SK-N-MC (cell line): ENCODE measurements around the gene FGF12.

Source experiments
- DNase-seq: peaks from one replicate; pipeline ENCODE4 v3.0.0-alpha.2; 2011; ENCODE audit warnings: low read depth, low spot score
- H3K27ac ChIP-seq: fragments of 200-600 bp; sonication (generic); 2 replicates; pipeline ENCODE4 v1.5.1; 2016; ENCODE audit warnings: mixed run types
- H3K36me3 ChIP-seq: fragments of 200-600 bp; sonication (generic); 2 replicates; pipeline ENCODE4 v1.6.1; 2017; ENCODE audit warnings: antibody characterized with exemption, low read length, mixed read lengths; ENCODE audit not compliant: insufficient read depth
- H3K4me3 ChIP-seq: fragments of 200-600 bp; sonication (generic); 2 replicates; pipeline ENCODE4 v1.5.1; 2016
- H3K9ac ChIP-seq: fragments of 200-600 bp; sonication (generic); 2 replicates; pipeline ENCODE4 v1.8.0; 2017; ENCODE audit warnings: mixed run types, mixed read lengths; ENCODE audit not compliant: insufficient read length
- H3K9me3 ChIP-seq: fragments of 200-600 bp; sonication (generic); 2 replicates; pipeline ENCODE4 v1.6.1; 2017; ENCODE audit warnings: low read depth, mild to moderate bottlenecking, antibody characterized with exemption, low read length, moderate library complexity, mixed read lengths
- EZH2 ChIP-seq: fragments of 200-600 bp; sonication (generic); IDR thresholded peaks from one replicate; pipeline ENCODE4 v1.6.1; 2017; ENCODE audit warnings: antibody characterized with exemption
- FOXP2 ChIP-seq: optimal IDR thresholded peaks from 2 replicates; pipeline ENCODE3; 2011; ENCODE audit warnings: mild to moderate bottlenecking, moderate library complexity; ENCODE audit not compliant: insufficient read depth; ENCODE audit errors: extremely low read length, control extremely low read depth
- POLR2AphosphoS5 ChIP-seq: IDR thresholded peaks from 2 replicates; pipeline ENCODE4 v1.6.1; 2012; ENCODE audit warnings: mild to moderate bottlenecking, low read depth, low read length, borderline replicate concordance

The FGF12 gene

DNA sequence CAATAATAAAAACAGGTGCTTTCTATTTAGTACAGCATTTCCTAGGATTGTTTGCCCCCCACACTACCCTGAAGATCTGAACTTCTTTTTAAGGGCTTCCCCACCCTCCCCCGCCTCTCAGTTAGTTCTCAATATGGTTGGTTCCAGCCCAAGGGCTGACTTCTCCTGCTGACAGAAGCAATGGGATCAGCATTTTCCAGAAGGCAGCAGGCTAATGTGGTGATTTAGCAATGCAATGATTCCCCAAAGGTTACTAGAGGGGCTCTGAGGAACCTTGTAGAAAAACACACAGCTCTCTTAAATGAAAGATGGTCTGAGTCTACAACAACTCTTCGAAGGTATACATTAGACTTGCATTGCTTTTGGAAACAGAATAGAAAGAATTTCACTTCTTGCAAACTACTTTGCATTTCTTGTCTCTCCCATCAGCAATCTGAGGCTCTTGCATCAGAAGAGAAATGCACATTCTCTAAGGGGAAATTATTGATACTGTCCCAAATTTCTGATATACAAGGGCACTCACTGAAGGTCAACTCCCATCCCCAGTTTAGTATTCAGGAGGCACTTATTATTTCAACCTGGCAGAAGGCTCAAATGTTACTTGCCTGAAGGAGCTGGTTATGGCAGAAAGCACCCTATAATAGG lies 30.3 kb downstream of the FGF12 start:
- Histone ChIP-seq H3K27ac (no peak overlapping the region), H3K4me3 (no peak overlapping the region), H3K9me3 (no peaks in the 10 kb centered on the region), H3K9ac (no peak overlapping the region), H3K36me3 (no peaks in the 10 kb centered on the region)
- TF ChIP-seq FOXP2 (no peak), POLR2AphosphoS5 (no peak), EZH2 (no peak)
- DNase-seq = no peak

DNA sequence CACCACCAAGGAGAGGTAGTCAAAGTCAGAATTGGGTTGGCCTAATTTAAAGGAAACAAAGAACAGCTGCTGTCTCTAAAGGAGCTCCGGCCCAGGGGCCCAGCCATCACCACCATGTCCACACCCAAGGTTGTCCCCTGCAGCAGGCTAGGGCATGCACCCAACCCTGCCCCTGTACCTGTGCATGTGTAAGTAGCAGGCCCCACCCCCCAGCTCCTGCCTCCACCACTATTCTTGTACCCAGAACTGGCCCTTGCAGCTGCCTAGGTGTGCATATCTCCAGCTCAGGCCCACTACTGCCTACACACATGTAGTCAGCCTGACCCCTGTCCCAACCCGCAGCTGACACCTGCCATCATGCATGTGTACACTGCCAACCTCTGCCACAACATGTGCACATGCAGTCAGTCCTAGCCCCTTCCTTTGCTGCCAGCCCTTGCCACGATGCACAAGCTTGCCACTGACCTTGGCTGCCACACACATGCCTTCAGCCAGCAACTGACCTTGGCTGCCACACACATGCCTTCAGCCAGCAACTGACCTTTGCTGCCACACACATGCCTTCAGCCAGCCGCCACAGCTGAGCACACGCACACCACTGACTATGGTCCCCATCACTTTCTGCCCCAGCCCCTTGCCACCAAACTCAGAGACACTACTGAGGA lies 39.7 kb downstream of the FGF12 start:
- Histone ChIP-seq H3K4me3 (no peak overlapping the region), H3K9ac (no peak overlapping the region), H3K36me3 (no peaks in the 10 kb centered on the region), H3K27ac (no peak overlapping the region), H3K9me3 (no peaks in the 10 kb centered on the region)
- no peak for DNase-seq
- TF ChIP-seq FOXP2 = no peak
- no peak for TF ChIP-seq POLR2AphosphoS5
- no peak for TF ChIP-seq EZH2

GRCh38 chr3:192685801-192686200 lies 41.5 kb downstream of the FGF12 start:
- Histone ChIP-seq H3K36me3 (no peaks in the 10 kb centered on the region), H3K9me3 (no peaks in the 10 kb centered on the region), H3K27ac (no peak overlapping the region), H3K9ac (no peak overlapping the region), H3K4me3 (no peak overlapping the region)
- no peak for TF ChIP-seq EZH2
- no peak for TF ChIP-seq FOXP2
- DNase-seq = no peak

DNA sequence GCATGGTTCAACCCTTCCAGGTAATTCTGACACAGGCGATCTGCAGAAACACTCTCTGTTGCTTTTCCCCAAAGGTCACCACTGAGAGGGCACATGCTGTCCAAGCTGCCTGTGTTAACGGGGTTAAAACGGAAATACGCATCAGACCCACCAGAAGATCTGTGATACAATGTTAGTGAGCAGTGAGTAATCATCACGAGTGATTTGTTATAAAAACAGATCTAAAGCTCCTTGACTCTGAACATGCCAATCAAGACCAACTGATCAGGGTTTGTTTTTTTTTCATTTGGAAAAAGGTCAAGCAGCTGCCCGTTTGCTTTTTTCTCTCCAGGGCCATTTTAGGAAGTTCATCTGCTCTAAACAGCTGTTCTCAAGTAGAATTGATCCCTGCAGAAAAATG lies 43.2 kb downstream of the FGF12 start:
- DNase-seq = no peak
- Histone ChIP-seq H3K9ac (no peak overlapping the region), H3K9me3 (no peaks in the 10 kb centered on the region), H3K4me3 (no peak overlapping the region), H3K27ac (no peak overlapping the region), H3K36me3 (no peaks in the 10 kb centered on the region)
- TF ChIP-seq POLR2AphosphoS5 (no peak), EZH2 (no peak), FOXP2 (no peak)

- Histone ChIP-seq H3K36me3 (no peaks in the 10 kb centered on the region), H3K9ac (no peak overlapping the region), H3K4me3 (no peak overlapping the region), H3K27ac (no peak overlapping the region), H3K9me3 (no peaks in the 10 kb centered on the region)
- no peak for DNase-seq
- TF ChIP-seq FOXP2 (no peak), POLR2AphosphoS5 (no peak), EZH2 (no peak)
Measured at GRCh38 chr3:192675958-192676649, 51.2 kb downstream of the FGF12 start.

DNA sequence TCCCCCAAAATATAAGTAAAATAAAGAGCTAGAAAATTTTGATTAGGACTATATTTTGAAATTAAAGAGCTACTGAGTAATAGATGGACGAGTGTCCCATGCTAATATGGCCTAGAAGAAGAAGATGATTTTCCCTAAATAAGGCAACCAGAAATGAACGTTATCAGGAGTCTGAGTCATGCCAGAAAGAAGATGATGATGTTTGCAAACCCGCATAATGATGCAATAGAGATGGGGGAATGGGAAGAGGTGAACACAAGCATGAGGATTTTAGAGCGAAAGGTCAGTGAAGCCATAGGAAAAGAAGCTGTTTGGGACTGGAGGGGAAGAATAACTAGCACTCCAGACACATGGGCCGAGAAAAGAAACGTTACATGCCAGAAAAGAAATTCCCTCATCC lies 71.7 kb downstream of the FGF12 start:
- Histone ChIP-seq H3K4me3 (no peak overlapping the region), H3K27ac (no peak overlapping the region), H3K36me3 (no peaks in the 10 kb centered on the region), H3K9me3 (no peaks in the 10 kb centered on the region), H3K9ac (no peak overlapping the region)
- no peak for TF ChIP-seq EZH2
- TF ChIP-seq FOXP2 = no peak
- no peak for TF ChIP-seq POLR2AphosphoS5
- DNase-seq = no peak

GRCh38 chr3:192655040-192655439 lies 72.3 kb downstream of the FGF12 start:
- TF ChIP-seq FOXP2 = no peak
- TF ChIP-seq EZH2 = no peak
- no peak for TF ChIP-seq POLR2AphosphoS5
- no peak for DNase-seq
- Histone ChIP-seq H3K4me3 (no peak overlapping the region), H3K9me3 (no peaks in the 10 kb centered on the region), H3K9ac (no peak overlapping the region), H3K27ac (no peak overlapping the region), H3K36me3 (no peaks in the 10 kb centered on the region)

- no peak overlapping the region for H3K4me3 ChIP-seq
- TF ChIP-seq FOXP2 = no peak
- TF ChIP-seq POLR2AphosphoS5 = no peak
- no peak for TF ChIP-seq EZH2
- no peaks in the 10 kb centered on the region for H3K36me3 ChIP-seq
- H3K9ac ChIP-seq = no peak overlapping the region
- H3K9me3 ChIP-seq = no peaks in the 10 kb centered on the region
- H3K27ac ChIP-seq = no peak overlapping the region
- no peak for DNase-seq
Measured at GRCh38 chr3:192653862-192654261, 73.5 kb downstream of the FGF12 start.
